GM12891 (cell line): Measurements from ENCODE around the gene SAP30.

Experiments
- DNase-seq: peaks from one replicate; pipeline ENCODE4 v3.0.0; 2011; ENCODE audit warnings: low spot score; ENCODE audit not compliant: insufficient read length
- FAIRE-seq: peaks from 2 replicates; lab custom pipeline; 2011; peaks lifted over from hg19 to GRCh38; lab: Jason Lieb, UNC
- PAX5 ChIP-seq: IDR thresholded peaks from 2 replicates; pipeline ENCODE4 v1.6.1; 2011; ENCODE audit warnings: low read length, moderate library complexity, mild to moderate bottlenecking; ENCODE audit not compliant: insufficient read depth, severe bottlenecking
- POLR2A ChIP-seq: IDR thresholded peaks from 2 replicates; pipeline ENCODE4 v1.6.1; 2011; ENCODE audit warnings: low read depth, low read length, control low read depth
- POLR2AphosphoS5 ChIP-seq: IDR thresholded peaks from 2 replicates; pipeline ENCODE4 v1.6.1; 2011; ENCODE audit warnings: low read depth, low read length, control low read depth
- POU2F2 ChIP-seq: IDR thresholded peaks from 2 replicates; pipeline ENCODE4 v1.6.1; 2011; ENCODE audit warnings: low read depth, mild to moderate bottlenecking, control low read depth, low read length, moderate library complexity
- SPI1 ChIP-seq: IDR thresholded peaks from 2 replicates; pipeline ENCODE4 v1.6.1; 2011; ENCODE audit warnings: low read depth, low read length, control low read depth
- TAF1 ChIP-seq: IDR thresholded peaks from 2 replicates; pipeline ENCODE4 v1.6.1; 2011; ENCODE audit warnings: low read depth, low read length, control low read depth

Gene SAP30

GRCh38 chr4:173405840-173406606 lies 35.3 kb downstream of the SAP30 start:
- TF ChIP-seq SPI1 (no peak), POLR2AphosphoS5 (no peak), POU2F2 (no peak), TAF1 (no peak), POLR2A (no peak), PAX5 (no peak)
- FAIRE-seq (peak; percentile 28), DNase-seq (no peak)

- FAIRE-seq (no peak), DNase-seq (no peak)
- TF ChIP-seq SPI1 (no peak), TAF1 (no peak), POLR2AphosphoS5 (no peak), PAX5 (no peak), POLR2A (no peak), POU2F2 (no peak)
Measured at GRCh38 chr4:173410079-173410478, 39.3 kb downstream of the SAP30 start.

GRCh38 chr4:173411106-173411693 lies 40.4 kb downstream of the SAP30 start:
- DNase-seq (no peak), FAIRE-seq (no peak)
- TF ChIP-seq SPI1 (no peak), TAF1 (no peak), PAX5 (no peak), POU2F2 (no peak), POLR2AphosphoS5 (no peak), POLR2A (no peak)

GRCh38 chr4:173413036-173413435 lies 42.3 kb downstream of the SAP30 start:
- TF ChIP-seq POLR2A (no peak), SPI1 (no peak), POLR2AphosphoS5 (no peak), POU2F2 (no peak), PAX5 (no peak), TAF1 (no peak)
- DNase-seq (no peak), FAIRE-seq (no peak)

GRCh38 chr4:173414456-173414855 lies 43.7 kb downstream of the SAP30 start:
- TF ChIP-seq SPI1 = no peak
- TF ChIP-seq POU2F2 = no peak
- TF ChIP-seq POLR2A = no peak
- TF ChIP-seq POLR2AphosphoS5 = no peak
- no peak for DNase-seq
- FAIRE-seq = no peak

GRCh38 chr4:173415092-173415491 lies 44.3 kb downstream of the SAP30 start:
- FAIRE-seq (no peak), DNase-seq (no peak)
- TF ChIP-seq PAX5 (no peak), POLR2AphosphoS5 (no peak), SPI1 (no peak), TAF1 (no peak), POLR2A (no peak), POU2F2 (no peak)

GRCh38 chr4:173415885-173416653 lies 45.3 kb downstream of the SAP30 start:
- FAIRE-seq (no peak), DNase-seq (no peak)
- TF ChIP-seq POLR2AphosphoS5 = no peak
- TF ChIP-seq POU2F2 = no peak
- TF ChIP-seq PAX5 = no peak
- TF ChIP-seq SPI1 = no peak
- TF ChIP-seq POLR2A = no peak
- TF ChIP-seq TAF1 = no peak

- FAIRE-seq = no peak
- TF ChIP-seq POU2F2 = no peak
- no peak for DNase-seq
Measured at GRCh38 chr4:173417833-173418232, 47.1 kb downstream of the SAP30 start.

GRCh38 chr4:173418639-173419038 lies 47.9 kb downstream of the SAP30 start:
- FAIRE-seq (no peak), DNase-seq (no peak)
- TF ChIP-seq SPI1 (peak; percentile 14; the same call in 1 of the 2 replicates), PAX5 (no peak)

- TF ChIP-seq POU2F2 = no peak
- no peak for DNase-seq
- no peak for FAIRE-seq
Measured at GRCh38 chr4:173420324-173420752, 49.6 kb downstream of the SAP30 start.
